Caco-2 (cell line): ENCODE measurements around the gene MSANTD4. TPM values are rescaled to one million over a fixed set of nuclear protein-coding genes. Genes with fewer than 3 reads are reported as not detected.

ENCODE experiments used
- BruUV-seq: library from RNA; stranded (reverse); fragments of 400-500 nt; replicated peaks from 2 replicates; lab custom pipeline; 2021; lab: Mats Ljungman, UMichigan
- CTCF ChIA-PET: fragments of 300-600 bp; sonication (Branson Sonifier 250); formaldehyde crosslinking; loops from one replicate; lab custom pipeline; 2022; ENCODE audit warnings: antibody characterized with exemption; lab: Charles Lee
- POLR2A ChIA-PET: fragments of 300-600 bp; sonication (Branson Sonifier 250); formaldehyde crosslinking; loops from one replicate; lab custom pipeline; 2022; ENCODE audit warnings: antibody characterized with exemption; lab: Charles Lee
- DNase-seq, 2 experiments: peaks; one replicate each; pipeline versions ENCODE4 v3.0.0 to v3.0.0-alpha.2; 2020 to 2022
- H3K27me3 ChIP-seq: replicated peaks from 2 replicates; pipeline ENCODE4 v1.6.0; 2011; ENCODE audit warnings: low read length; ENCODE audit not compliant: control insufficient read depth, insufficient read depth
- H3K36me3 ChIP-seq: 2 replicates; pipeline ENCODE4 v1.5.1; 2011; ENCODE audit warnings: low read length; ENCODE audit not compliant: control insufficient read depth, insufficient read depth
- H3K4me1 ChIP-seq: fragments of 250-450 bp; sonication (Bioruptor Pico); 2 replicates; pipeline ENCODE4 v1.5.1; 2020; ENCODE audit warnings: mild to moderate bottlenecking
- H3K4me3 ChIP-seq: 2 replicates; pipeline ENCODE4 v1.5.1; 2011; ENCODE audit warnings: low read depth, mild to moderate bottlenecking, control low read depth, low read length
- H3K9me3 ChIP-seq: fragments of 250-450 bp; sonication (Bioruptor Pico); 2 replicates; pipeline ENCODE4 v1.5.1; 2020; ENCODE audit warnings: mild to moderate bottlenecking, moderate library complexity
- H3K27ac Mint-ChIP-seq: one replicate; pipeline ENCODE4 v1.8.0; 2022; ENCODE audit warnings: mixed read lengths; ENCODE audit not compliant: unreplicated experiment
- H3K27me3 Mint-ChIP-seq: one replicate; pipeline ENCODE4 v1.8.0; 2022; ENCODE audit warnings: mixed read lengths; ENCODE audit not compliant: insufficient read depth, unreplicated experiment
- H3K36me3 Mint-ChIP-seq: one replicate; pipeline ENCODE4 v1.8.0; 2022; ENCODE audit warnings: mild to moderate bottlenecking, mixed read lengths; ENCODE audit not compliant: insufficient read depth, unreplicated experiment
- H3K4me1 Mint-ChIP-seq: one replicate; pipeline ENCODE4 v1.8.0; 2022; ENCODE audit warnings: low read depth, mixed read lengths; ENCODE audit not compliant: unreplicated experiment
- H3K4me3 Mint-ChIP-seq: one replicate; pipeline ENCODE4 v1.8.0; 2022; ENCODE audit warnings: mild to moderate bottlenecking, moderate library complexity, mixed read lengths; ENCODE audit not compliant: unreplicated experiment
- H3K9me3 Mint-ChIP-seq: one replicate; pipeline ENCODE4 v1.8.0; 2022; ENCODE audit warnings: mixed read lengths; ENCODE audit not compliant: unreplicated experiment
- CTCF ChIP-seq, 2 experiments: fragments of 200-600 bp in 1 of 2; IDR thresholded peaks; 1 replicate in 1 of 2; 2 replicates in 1 of 2; pipeline versions ENCODE4 v1.5.1 to v1.8.0; 2011 to 2022; ENCODE audit warnings: antibody characterized with exemption in 1 of 2, control low read depth in 1 of 2, inconsistent platforms in 1 of 2, low read depth in 1 of 2, low read length in 1 of 2, mild to moderate bottlenecking in 1 of 2, moderate library complexity in 1 of 2; ENCODE audit not compliant: insufficient read depth in 1 of 2, severe bottlenecking in 1 of 2, unreplicated experiment in 1 of 2
- intact Hi-C: fragments of 100-400 bp; cut with micrococcal nuclease; formaldehyde crosslinking; loops from one replicate; pipeline ENCODE4 v1.10.0; 2022; ENCODE audit not compliant: unreplicated experiment
- total RNA-seq: library from RNA; stranded (reverse); gene quantifications from 2 replicates; pipeline ENCODE4 v1.2.3, GENCODE V29; 2022

The MSANTD4 gene
- total RNA-seq, 1 experiment from 2014 or later: 25.7 TPM

- H3K27ac Mint-ChIP-seq: no peak overlapping the region
- no TSS peak for BruUV-seq
- Histone ChIP-seq H3K4me3 (no peak overlapping the region), H3K36me3 (no peaks in the 10 kb centered on the region), H3K4me1 (no peaks in the 10 kb centered on the region), H3K27me3 (no peaks in the 10 kb centered on the region), H3K9me3 (no peaks in the 10 kb centered on the region)
- CTCF ChIA-PET: no interaction called here
- H3K36me3 Mint-ChIP-seq: no peaks in the 10 kb centered on the region
- no peaks in the 10 kb centered on the region for H3K9me3 Mint-ChIP-seq
- no peak for TF ChIP-seq CTCF (IDR thresholded peaks at IDR 0.05; ENCODE audit: insufficient read depth in 1 of 2, low read depth in 1 of 2, low read length in 1 of 2, severe bottlenecking in 1 of 2, unreplicated experiment in 1 of 2)
- no peaks in the 10 kb centered on the region for H3K4me1 Mint-ChIP-seq
- intact Hi-C loops: no loop called here
- POLR2A ChIA-PET: no interaction called here
- H3K27me3 Mint-ChIP-seq: peaks cover 3% of the 10 kb centered on the region
- no peak for DNase-seq
- no peak overlapping the region for H3K4me3 Mint-ChIP-seq
Measured at GRCh38 chr11:106051103-106051502, 29.1 kb upstream of the MSANTD4 start.

DNA sequence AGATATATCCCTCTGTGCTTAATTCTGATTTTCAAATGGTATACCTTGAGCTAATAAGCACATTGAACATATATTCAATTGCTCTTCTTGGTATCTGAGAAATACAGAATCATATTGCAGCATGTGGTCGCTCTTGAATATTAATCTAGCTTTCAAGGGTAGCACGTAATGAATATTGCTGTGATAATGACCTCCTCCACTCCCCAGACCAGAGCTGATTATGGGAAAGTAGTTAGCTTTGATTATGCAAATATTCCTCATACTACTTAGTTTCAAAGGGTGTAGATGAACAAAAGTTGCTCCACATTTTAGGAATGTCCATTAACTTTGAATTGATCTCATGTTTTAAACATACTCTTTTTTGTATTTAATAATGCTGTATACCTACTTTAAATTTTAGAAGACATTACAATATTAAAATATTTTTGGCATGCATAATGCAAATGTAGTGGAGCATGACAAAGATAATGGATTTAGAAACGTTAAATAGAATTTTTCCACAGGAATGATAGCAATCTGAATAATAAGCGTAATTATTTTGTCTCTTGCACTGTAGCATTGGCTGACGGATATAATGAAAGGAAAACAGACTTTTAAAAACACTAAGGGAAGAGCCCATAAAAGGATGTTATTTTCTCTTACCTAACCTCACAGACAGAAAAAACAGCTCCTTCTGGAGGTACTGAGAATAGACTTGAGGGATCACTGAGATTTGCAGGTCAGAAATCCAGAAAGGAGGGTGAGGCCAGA is 27.9 kb upstream of the MSANTD4 start:
- POLR2A ChIA-PET: no interaction called here
- H3K4me1 Mint-ChIP-seq: no peaks in the 10 kb centered on the region
- DNase-seq: no peak

DNA sequence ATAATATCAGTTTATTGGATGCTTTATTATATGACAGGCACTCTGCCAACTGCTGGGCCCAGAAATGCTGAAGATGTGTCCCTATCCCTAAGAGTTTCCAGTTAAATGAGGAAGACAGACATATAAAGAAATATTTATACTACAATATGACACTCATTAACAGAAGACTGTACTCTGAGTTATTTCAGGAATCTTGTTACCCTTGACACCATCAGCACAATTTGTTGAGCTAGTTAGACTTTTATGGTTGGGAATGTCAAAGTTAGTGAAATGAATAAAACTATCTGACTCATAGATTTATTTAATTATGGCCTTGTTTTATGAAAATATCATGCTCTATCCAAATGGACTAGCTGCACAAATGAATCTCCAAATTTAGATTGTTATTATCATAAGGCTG is 25.6 kb upstream of the MSANTD4 start:
- Histone ChIP-seq H3K4me3 (no peak overlapping the region), H3K27me3 (no peaks in the 10 kb centered on the region), H3K9me3 (no peaks in the 10 kb centered on the region), H3K4me1 (no peaks in the 10 kb centered on the region), H3K36me3 (no peaks in the 10 kb centered on the region)
- intact Hi-C loops: no loop called here
- no TSS peak for BruUV-seq
- no peak for TF ChIP-seq CTCF (IDR thresholded peaks at IDR 0.05; ENCODE audit: insufficient read depth in 1 of 2, low read depth in 1 of 2, low read length in 1 of 2, severe bottlenecking in 1 of 2, unreplicated experiment in 1 of 2)
- ChIA-PET POLR2A (no interaction called here), CTCF (no interaction called here)
- Mint-ChIP-seq H3K9me3 (no peaks in the 10 kb centered on the region), H3K4me1 (no peaks in the 10 kb centered on the region), H3K36me3 (no peaks in the 10 kb centered on the region), H3K27ac (no peak overlapping the region), H3K4me3 (no peak overlapping the region), H3K27me3 (peaks cover 3% of the 10 kb centered on the region)
- DNase-seq: no peak

More for the DNA sequence above, 27.9 kb upstream of the MSANTD4 start:
- H3K9me3 Mint-ChIP-seq: no peaks in the 10 kb centered on the region
- Histone ChIP-seq H3K4me1 (no peaks in the 10 kb centered on the region), H3K27me3 (no peaks in the 10 kb centered on the region), H3K36me3 (no peaks in the 10 kb centered on the region), H3K9me3 (no peaks in the 10 kb centered on the region), H3K4me3 (no peak overlapping the region)
- no peak overlapping the region for H3K4me3 Mint-ChIP-seq
- CTCF ChIA-PET: no interaction called here
- no peak for TF ChIP-seq CTCF (IDR thresholded peaks at IDR 0.05; ENCODE audit: insufficient read depth in 1 of 2, low read depth in 1 of 2, low read length in 1 of 2, severe bottlenecking in 1 of 2, unreplicated experiment in 1 of 2)
- no peaks in the 10 kb centered on the region for H3K36me3 Mint-ChIP-seq
- intact Hi-C loops: no loop called here
- peaks cover 3% of the 10 kb centered on the region for H3K27me3 Mint-ChIP-seq
- no TSS peak for BruUV-seq
- H3K27ac Mint-ChIP-seq: no peak overlapping the region
